ENCODE results near the gene ADAM19.

- TF ChIP-seq EZH2 (IDR thresholded peaks at IDR 0.05) (no peak), POLR2AphosphoS5 (IDR thresholded peaks at IDR 0.05; ENCODE audit: borderline replicate concordance, low read depth, low read length) (no peak)
Observed at GRCh38 chr5:157477814-157478494, 97.6 kb downstream of the ADAM19 start.
